Measurements from ENCODE around the gene NKAPD1. TPM values are rescaled to one million over a fixed set of nuclear protein-coding genes. Genes with fewer than 3 reads are reported as not detected.
"Not testable (repeated sequence)": the region's sequence is repeated elsewhere in the genome, so short reads cannot be mapped to it uniquely, and the experiment has no call there.

The NKAPD1 gene
- total RNA-seq (2014; rRNA removed; shearing (Covaris generic)) = 39.3 and 43.6 TPM in 2 replicates

DNA sequence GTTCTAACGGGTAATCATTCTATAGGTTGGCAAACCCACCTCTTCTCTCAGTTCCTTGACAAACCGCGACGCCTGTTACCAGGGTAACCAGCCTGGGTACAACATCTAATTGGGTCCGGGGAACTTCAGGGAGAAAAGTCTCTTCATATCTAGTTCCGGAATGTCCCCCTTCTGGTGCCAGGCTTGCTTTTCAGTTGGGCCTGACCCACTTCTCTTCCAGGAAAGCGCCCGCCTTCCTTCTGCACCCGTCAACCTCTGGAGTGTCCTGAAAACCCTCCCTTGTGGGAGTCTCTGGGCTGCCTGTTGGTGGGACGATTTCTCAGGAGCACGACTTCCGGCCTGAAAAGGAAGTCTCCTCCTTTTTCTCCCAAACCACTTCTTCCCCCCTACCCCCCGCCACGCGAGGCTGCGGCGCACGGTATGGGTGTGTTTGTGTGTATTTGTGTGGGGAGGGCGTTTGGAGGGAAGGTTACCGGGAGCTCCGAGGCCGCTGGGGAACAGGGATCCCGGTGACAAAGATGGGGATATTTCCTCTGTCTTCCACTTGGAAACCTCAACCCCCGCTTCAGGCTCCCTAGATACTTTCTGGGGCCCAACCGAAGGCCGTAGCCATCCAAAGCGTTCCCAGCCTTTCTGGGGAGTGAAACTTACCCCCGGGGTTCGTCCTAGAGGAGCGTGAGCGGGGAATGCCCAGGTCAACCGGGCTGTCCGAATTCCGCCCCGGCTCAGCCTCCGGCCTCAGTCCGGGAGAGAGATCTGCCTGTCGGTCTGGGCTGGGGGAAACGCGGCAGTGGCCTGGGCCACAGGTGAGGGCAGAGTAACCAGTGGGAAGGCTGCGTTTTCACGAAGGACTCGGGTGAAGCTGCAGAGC, at the start of gene NKAPD1, which contains the start of gene PIH1D2:
Gene NKAPD1, plus strand, starts transcription at position 359 of the 871 bp plus-strand sequence. CDS start 1,276 bp downstream, outside the sequence.
Gene PIH1D2, minus strand, starts transcription at position 77 of the 871 bp plus-strand sequence. CDS start 843 bp downstream, outside the sequence.
- peak; percentile 91 for DNase-seq (ENCODE audit: low spot score)
- in situ Hi-C loops (cut with HindIII; ENCODE audit: low sequenced_read_pairs) = no loop called here

- peak; percentile 88 for DNase-seq (ENCODE audit: low spot score)
- in situ Hi-C loops (cut with HindIII; ENCODE audit: low sequenced_read_pairs) = no loop called here
Measured at GRCh38 chr11:112024773-112025678, 49.1 kb upstream of the NKAPD1 start, which contains the start of gene DLAT. Gene DLAT, plus strand, starts transcription at chr11:112025408. Its CDS starts 65 bp downstream, at chr11:112025473.

GRCh38 chr11:112025707-112026106, 48.4 kb upstream of the NKAPD1 start:
- peak; percentile 29 for DNase-seq (ENCODE audit: low spot score)
- in situ Hi-C loops (cut with HindIII; ENCODE audit: low sequenced_read_pairs) = no loop called here

DNA sequence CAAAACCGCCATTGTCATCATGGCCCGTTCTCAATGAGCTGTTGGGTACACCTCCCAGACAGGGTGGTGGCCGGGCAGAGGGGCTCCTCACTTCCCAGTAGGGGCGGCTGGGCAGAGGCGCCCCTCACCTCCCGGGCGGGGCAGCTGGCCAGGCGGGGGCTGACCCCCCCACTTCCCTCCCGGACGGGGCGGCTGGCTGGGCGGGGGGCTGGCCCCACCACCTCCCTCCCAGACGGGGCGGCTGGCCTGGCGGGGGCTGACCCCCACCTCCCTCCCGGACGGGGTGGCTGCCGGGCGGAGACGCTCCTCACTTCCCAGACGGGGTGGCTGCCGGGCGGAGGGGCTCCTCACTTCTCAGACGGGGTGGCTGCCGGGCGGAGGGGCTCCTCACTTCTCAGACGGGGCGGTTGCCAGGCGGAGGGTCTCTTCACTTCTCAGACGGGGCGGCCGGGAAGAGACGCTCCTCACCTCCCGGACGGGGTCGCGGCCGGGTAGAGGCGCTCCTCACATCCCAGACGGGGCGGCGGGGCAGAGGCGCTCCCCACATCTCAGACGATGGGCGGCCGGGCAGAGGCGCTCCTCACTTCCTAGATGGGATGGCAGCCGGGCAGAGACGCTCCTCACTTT, 47.2 kb upstream of the NKAPD1 start:
- DNase-seq (ENCODE audit: low spot score); in situ Hi-C loops (cut with HindIII; ENCODE audit: low sequenced_read_pairs): not testable (repeated sequence)

DNA sequence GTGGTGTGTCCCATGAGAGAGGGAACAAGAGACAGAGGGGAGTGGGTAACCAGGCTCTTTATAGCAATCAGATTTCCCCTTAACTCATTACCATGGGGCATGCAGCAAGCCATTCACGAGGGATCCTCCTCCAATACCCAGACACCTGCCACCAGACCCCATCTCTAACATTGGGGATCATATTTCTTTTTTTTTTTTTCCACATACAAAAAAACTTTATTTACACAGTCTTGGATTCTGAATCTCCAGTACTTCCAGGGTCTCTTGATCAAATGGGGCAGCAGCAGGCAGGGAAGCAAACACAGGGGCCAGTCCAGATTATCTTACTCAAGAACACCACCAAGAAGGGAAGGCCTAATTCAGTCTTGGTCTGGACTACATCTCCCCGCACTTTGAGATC, 44.6 kb upstream of the NKAPD1 start:
- no peak for DNase-seq (ENCODE audit: low spot score)
- in situ Hi-C loops (cut with HindIII; ENCODE audit: low sequenced_read_pairs) = no loop called here

DNA sequence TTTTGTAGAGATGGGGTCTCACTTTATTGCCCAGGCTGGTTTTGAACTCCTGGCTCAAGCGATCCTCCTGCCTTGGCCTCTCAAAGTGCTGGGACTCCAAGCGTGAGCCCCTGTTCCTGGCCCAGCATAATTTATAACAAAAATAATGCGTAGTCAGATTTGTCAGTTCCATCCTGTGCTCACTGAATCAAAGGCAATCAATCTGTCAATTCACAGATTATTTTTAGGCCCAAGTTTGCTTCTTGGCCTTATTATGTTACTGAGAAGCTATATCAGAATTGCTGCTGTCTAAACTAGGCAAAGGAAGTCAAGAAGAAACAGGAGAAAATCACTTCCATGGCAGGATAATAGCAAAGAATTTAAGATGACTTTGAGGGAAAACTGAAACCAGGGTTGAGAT, 40.2 kb upstream of the NKAPD1 start:
- in situ Hi-C loops (cut with HindIII; ENCODE audit: low sequenced_read_pairs) = no loop called here
- DNase-seq (ENCODE audit: low spot score) = no peak

DNA sequence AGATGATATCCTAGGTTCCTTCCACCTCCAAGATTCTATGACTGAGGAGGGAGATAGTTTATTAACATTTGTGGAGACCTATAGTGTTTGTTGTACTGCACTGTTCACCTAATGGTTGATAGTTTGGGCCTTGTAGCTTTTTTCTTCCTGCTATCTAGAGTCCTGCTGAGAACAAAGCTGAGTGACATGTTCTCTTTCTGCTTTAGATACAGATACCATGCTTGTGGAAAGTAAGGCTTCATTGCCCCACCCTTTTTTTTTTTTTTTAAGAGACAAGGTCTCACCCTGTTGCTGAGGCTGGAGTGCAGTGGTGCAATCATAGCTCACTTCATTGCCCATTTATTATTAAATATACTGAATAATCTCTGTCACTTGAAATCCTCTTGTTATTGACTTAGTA, 36.6 kb upstream of the NKAPD1 start:
- in situ Hi-C loops (cut with HindIII; ENCODE audit: low sequenced_read_pairs) = no loop called here
- DNase-seq (ENCODE audit: low spot score) = no peak

- in situ Hi-C loops (cut with HindIII; ENCODE audit: low sequenced_read_pairs) = no loop called here
- no peak for DNase-seq (ENCODE audit: low spot score)
Measured at GRCh38 chr11:112042161-112042960, 31.7 kb upstream of the NKAPD1 start.

DNA sequence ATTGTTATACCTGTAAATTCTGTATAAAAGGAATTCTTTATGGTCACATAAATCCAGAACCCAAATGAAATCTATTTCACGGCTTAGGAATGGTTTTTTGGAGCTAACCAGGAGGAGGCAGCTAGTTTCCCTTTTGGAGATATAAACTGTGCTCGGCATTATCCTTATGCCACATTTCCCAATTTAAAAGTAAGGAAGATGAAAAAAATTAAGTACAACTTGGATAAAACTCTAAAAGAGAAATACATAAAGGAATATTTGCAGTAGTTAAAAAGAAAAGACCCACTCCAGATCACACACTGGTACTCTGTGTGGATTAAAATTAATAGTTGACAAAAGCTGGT, 31.2 kb upstream of the NKAPD1 start:
- in situ Hi-C loops (cut with HindIII; ENCODE audit: low sequenced_read_pairs) = no loop called here

DNA sequence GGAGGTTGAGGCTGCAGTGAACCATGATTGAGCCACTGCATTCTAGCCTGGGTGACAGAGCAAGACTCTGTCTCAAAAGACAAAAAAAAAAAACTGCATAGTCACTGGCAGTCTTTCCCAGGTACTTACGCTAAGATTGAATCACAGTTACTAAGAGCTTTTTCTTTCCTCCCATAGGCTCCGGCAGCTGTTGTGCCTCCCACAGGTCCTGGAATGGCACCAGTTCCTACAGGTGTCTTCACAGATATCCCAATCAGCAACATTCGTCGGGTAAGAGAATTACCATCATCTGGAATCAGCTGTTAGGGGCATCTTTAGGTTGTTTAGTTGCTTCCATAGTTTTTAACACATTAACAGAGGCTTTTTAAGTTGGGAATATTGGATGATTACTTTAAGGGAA, 29.1 kb upstream of the NKAPD1 start:
- no peak for DNase-seq (ENCODE audit: low spot score)
- in situ Hi-C loops (cut with HindIII; ENCODE audit: low sequenced_read_pairs) = no loop called here

More for the DNA sequence above, 31.2 kb upstream of the NKAPD1 start:
- no peak for DNase-seq (ENCODE audit: low spot score)

GRCh38 chr11:112046647-112047046, 27.5 kb upstream of the NKAPD1 start:
- DNase-seq (ENCODE audit: low spot score); in situ Hi-C loops (cut with HindIII; ENCODE audit: low sequenced_read_pairs): not testable (repeated sequence)

GRCh38 chr11:112048256-112048655, 25.8 kb upstream of the NKAPD1 start:
- DNase-seq (ENCODE audit: low spot score); in situ Hi-C loops (cut with HindIII; ENCODE audit: low sequenced_read_pairs): not testable (repeated sequence)

- in situ Hi-C loops (cut with HindIII; ENCODE audit: low sequenced_read_pairs) = no loop called here
- no peak for DNase-seq (ENCODE audit: low spot score)
Measured at GRCh38 chr11:112049777-112050176, 24.3 kb upstream of the NKAPD1 start.

GRCh38 chr11:112050721-112051120, 23.4 kb upstream of the NKAPD1 start:
- in situ Hi-C loops (cut with HindIII; ENCODE audit: low sequenced_read_pairs) = no loop called here
- no peak for DNase-seq (ENCODE audit: low spot score)

- in situ Hi-C loops (cut with HindIII; ENCODE audit: low sequenced_read_pairs) = no loop called here
- no peak for DNase-seq (ENCODE audit: low spot score)
Measured at GRCh38 chr11:112051768-112052167, 22.3 kb upstream of the NKAPD1 start.

GRCh38 chr11:112057170-112057569, 16.9 kb upstream of the NKAPD1 start:
- in situ Hi-C loops (cut with HindIII; ENCODE audit: low sequenced_read_pairs) = no loop called here
- DNase-seq (ENCODE audit: low spot score) = no peak

DNA sequence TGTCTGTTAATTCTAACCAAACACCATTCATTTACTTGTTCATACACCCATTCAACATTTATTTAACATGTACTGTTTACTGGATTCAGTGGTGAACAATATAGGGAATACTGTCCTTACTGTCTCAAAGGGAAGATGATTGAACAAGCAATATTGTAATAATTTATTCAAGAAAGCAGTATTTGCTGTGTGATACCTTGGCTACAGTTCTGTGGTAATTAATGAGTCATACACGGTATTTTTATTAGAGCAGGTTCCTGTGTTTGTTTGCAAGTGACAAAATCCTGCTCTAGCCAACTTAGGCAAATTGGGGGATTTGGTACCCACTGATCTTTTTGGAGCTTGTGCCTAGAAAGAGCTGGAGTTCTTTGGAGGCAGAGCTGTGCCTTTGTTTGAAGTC, 16.0 kb upstream of the NKAPD1 start:
- in situ Hi-C loops (cut with HindIII; ENCODE audit: low sequenced_read_pairs) = no loop called here

DNA sequence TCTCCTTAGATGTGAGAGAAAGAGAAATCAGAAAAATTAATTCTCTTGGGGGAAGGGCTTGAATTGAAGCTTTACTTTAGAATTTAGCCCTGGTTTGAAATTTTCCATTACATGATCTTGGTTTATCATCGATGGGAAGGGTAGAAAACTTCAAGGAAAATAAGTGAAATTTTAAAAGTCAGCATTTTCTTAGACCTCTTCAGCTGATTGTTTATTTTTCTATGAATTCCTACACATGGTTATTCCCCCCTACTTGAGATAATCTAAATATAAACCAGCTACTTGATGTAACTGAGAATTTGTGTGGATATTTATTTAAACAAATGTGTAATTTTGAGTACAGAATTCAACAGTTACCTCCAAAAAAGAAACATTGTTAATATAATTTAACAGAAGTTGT, 11.2 kb upstream of the NKAPD1 start:
- in situ Hi-C loops (cut with HindIII; ENCODE audit: low sequenced_read_pairs) = no loop called here
- no peak for DNase-seq (ENCODE audit: low spot score)

More for the DNA sequence above, 16.0 kb upstream of the NKAPD1 start:
- no peak for DNase-seq (ENCODE audit: low spot score)

DNA sequence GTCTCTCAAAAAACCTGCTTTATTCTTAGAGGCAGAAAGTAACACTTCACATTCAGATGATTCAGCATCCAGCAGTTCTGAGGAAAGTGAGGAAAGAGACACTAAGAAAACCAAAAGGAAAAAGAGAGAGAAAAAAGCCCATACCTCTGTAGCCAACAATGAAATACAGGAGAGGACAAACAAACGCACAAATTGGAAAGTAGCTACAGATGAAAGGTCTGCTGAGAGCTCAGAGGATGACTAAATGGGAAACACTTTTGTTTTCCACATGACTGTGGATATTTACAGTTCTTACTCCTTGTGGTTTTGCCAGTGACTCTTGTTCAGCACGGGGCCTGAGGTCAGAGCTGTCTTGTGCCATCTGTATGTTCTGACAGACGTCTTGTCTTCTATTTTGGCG, 8.6 kb downstream of the NKAPD1 start:
- DNase-seq (ENCODE audit: low spot score) = no peak
- in situ Hi-C loops (cut with HindIII; ENCODE audit: low sequenced_read_pairs) = no loop called here

Data from G401 (cell line).